ENCODE measurements around the gene STARD9.
"Not testable (repeated sequence)": the region's sequence is repeated elsewhere in the genome, so short reads cannot be mapped to it uniquely, and the experiment has no call there.

STARD9 gene

GRCh38 chr15:42730536-42730935, 155.1 kb downstream of the STARD9 start:
- DNase-seq, result no peak

DNA sequence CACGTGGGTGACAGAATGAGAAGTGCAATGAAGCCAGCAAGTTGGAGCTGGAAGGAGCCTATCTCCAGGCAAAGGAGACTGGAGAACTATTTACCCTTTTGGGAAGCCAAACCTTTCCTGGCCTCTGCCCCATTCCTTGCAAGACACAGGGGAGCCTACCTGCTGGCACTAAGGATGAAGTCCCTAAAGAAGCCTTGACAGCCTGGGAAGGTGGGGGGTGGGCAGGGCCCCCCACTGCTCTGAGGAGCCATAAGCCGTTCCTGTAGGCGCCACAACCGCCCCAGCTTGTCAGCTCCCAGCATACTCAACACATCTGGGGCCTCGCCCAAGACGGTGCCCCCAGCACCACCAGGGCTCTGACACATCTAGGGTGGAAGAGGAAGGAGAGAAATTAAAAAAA, 156.1 kb downstream of the STARD9 start:
- no peak for DNase-seq

GRCh38 chr15:42732095-42732827, 156.9 kb downstream of the STARD9 start:
- DNase-seq, result no peak

- DNase-seq, result no peak
Measured at GRCh38 chr15:42733027-42733426, 157.6 kb downstream of the STARD9 start.

DNA sequence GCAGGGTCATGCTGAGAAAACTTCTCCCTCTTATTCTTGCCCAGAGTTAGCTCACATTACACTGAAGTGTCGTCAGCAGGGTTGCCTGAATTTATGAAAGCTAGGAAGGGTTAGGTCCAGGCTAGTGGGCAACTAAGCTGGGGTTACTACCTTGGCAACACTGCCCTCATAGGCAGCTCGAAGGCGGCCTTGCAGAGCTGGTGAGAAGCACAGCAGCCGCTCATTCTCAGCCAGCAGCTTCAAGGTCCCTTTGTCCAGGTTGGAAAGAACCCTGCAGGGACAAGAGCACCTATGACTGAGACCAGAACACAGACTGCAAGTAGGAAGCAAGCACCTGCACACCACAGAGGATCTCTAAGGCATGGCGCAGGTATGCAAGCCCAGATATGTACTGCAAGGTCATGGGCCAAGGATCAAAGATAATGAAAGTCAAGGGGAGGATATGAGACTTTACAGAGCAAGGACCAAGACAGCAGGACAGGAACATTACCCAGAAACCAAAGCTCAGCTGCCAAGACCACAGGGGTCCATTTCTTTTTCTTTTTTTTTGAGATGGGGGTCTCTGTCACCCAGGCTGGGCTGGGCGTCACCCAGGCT, 158.8 kb downstream of the STARD9 start:
- no peak for DNase-seq

DNA sequence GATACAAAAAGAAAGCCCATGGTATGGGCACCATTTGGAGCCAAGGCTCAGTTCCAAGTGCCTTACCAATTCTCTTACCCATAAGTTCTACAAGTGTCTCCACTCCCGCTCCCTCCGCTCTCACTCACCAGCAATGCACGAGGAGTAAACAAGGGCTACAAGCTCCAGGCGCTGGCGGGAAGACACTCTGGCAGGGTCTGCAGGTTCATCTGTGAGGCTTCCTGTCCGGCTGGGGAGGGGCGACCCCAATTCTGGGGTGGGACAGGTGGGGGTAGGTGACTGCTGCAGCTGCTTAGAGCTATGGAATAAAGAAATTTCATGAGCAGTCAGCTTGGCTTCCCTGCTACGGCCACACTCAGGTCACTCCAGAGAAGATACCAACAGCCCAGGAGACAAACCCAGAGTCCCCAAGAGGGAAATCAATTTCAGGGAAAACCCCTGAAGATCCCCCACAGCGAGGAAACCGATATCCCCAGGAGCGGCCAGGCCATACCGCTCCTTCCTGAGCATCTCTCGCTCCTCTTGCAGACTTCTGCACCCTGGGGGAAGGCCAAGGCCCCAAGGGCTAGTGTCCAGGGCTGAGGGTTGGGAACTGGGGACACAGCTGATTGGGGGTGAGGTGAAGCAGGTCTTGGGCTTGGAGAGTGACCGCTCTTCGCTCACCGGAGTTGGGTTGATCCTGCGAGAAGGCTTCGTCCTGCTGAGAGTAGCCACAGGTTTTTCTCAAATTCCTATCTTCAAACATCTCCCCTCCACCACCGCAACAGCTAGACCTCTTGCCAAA, 160.2 kb downstream of the STARD9 start:
- no peak for DNase-seq

- DNase-seq, result peak in 1 of 2 experiments; percentile 24
Measured at GRCh38 chr15:42736178-42736792, 160.9 kb downstream of the STARD9 start.

GRCh38 chr15:42736793-42737528, 161.6 kb downstream of the STARD9 start, which contains the start of gene CDAN1:
Gene CDAN1 (minus strand): TSS chr15:42737128. CDS start chr15:42737102, 26 bp downstream.
- DNase-seq, result peak; percentile 79 to 86

GRCh38 chr15:42737529-42738328, 162.3 kb downstream of the STARD9 start:
- no peak for DNase-seq

- no peak for DNase-seq
Measured at GRCh38 chr15:42741710-42742109, 166.3 kb downstream of the STARD9 start.

DNA sequence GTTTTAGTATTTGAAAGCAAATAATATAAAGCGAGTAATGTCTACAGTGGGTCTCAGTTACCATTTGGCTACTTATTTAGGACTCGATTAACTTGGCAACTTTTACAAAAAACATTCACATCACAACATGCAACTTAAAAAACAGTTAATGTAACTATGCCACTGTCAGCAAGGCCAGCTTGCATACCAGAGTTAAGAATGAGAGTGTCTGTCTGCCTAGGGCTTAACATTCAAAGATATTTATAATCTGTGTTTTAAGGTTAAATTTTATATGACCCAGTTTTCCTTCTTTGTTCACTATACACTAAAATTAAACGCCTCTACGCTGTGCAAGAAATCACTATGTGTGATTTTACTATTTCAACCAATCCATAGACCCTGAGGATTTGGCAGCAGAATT, 166.7 kb downstream of the STARD9 start:
- no peak for DNase-seq

DNA sequence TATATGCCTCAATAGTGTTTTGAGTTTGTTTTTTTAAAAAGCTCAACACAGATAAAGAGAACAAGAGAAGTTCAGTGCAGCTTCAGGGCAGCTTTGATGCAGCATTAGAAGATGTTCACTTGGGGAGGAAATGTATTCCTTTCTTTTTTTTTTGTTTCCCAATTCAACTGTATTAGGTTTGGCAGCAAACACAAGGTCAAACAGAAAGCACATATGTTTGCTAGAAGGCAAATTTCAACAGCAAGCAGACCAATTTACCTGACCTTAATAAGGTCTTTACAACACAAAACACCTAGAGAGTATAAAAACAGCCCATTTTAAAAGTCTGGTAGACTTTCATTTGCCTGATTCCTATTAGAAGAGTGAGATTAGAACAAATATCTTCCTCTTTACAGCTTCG, 168.8 kb downstream of the STARD9 start:
- DNase-seq, result no peak

- peak in 1 of 2 experiments; percentile 14 for DNase-seq
Measured at GRCh38 chr15:42749266-42749665, 173.9 kb downstream of the STARD9 start.

GRCh38 chr15:42750306-42750705, 174.9 kb downstream of the STARD9 start:
- DNase-seq, result no peak

DNA sequence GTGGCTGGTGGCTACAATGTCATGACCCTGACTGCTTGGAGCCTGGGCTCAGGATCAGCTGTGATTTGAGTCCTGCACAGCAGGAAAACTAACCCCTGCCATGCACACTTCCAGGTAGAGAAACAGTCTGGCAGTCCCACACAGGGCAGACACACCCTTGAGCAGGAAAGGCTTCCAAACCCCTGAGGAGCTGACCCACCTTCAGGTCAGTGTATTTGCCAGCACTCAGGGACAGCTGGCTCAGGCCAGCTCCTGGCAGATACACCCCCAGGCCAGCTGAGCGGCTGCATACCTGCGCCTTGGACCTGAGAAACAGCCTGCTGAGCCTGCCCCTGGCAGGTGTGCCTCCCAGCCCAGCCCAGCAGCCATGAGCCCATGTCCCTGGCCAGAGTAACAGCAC, 183.7 kb downstream of the STARD9 start:
- DNase-seq, result no peak

DNA sequence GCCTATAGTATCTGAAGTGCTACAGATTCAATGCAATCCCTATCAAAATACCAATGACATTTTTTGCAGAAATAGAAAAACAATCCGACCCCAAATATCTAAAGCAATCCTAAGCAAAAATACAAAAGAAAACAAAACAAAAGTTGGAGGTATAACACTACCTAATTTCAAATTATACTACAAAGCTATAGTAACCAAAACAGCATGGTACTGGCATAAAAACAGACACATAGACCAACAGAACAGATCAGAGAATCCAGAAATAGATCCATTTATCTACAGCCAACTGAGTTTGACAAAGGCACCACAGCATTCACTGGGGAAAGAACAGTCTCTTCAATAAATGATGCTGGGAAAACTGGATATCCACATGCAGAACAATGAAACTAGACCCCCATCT, 185.4 kb downstream of the STARD9 start:
- DNase-seq, result no peak

- not testable (repeated sequence) for DNase-seq
Measured at GRCh38 chr15:42761813-42762212, 186.4 kb downstream of the STARD9 start.

- DNase-seq, result not testable (repeated sequence)
Measured at GRCh38 chr15:42764154-42764731, 188.8 kb downstream of the STARD9 start.

- DNase-seq, result not testable (repeated sequence)
Measured at GRCh38 chr15:42766109-42766508, 190.7 kb downstream of the STARD9 start.

All from NCI-H524 (cell line).